Globus pallidus (tissue), 1 donor: Measurements from ENCODE around the gene ACSF3.

Experiments used
- DNase-seq: peaks from one replicate; pipeline ENCODE4 v3.0.0-alpha.2; 2015; ENCODE audit warnings: low spot score

Gene ACSF3

DNA sequence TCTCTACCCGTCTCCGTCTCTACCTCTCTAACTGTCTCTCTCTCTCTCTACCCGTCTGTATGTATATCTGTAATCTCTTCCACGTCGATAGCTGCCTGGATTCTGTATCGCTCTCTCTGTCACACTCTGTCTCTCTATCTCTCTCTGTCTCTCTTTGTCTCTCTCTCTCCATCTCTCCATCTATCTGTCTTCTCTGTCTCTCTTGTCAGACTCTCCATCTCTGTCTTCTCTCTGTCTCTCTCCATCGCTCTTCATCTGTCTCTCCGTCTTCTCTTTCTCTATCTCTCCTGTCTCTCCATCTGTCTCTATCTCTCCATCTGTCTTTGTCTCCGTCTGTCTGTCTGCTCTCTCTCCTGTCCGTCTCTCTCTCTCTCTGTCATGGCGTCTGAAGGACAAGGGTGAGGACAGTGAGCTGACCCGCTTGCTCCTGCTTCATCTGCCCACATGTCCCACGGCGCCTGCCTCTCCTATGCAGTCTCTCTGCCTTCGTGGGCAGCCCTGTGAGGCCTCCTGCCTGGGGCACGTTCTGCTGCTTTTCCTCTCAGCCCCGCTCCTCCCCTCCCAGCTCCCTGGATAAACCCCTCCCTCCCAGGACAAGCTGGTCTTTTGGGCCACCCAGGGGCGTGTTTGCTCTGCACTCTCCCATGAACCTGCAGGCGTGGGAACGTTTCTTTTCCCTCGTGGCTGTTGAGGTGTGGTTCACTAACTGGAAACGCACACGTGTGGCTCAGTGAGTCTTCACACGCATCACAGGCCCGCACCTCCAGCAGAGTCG, 18.9 kb downstream of the ACSF3 start:
- no peak for DNase-seq

DNA sequence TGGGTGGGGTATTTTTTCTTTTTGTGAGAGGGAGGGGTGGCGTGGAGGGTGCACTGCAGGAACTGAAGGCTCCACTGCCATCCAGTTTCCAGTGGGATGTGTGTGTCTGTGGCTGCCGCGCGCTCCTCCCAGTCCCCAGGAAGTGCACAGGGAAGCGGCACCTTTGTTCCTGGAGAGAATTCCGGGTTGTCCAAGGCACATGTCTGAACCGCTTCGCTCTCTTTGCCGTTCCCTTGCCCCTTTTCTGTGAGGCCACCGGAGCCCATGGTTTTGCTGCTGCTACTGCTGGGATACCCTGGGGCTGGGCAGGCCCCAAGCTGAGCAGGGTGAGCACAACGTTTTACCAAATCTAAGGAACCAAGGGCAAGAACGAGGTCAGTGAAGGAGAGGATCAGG, 19.5 kb downstream of the ACSF3 start:
- no peak for DNase-seq

DNA sequence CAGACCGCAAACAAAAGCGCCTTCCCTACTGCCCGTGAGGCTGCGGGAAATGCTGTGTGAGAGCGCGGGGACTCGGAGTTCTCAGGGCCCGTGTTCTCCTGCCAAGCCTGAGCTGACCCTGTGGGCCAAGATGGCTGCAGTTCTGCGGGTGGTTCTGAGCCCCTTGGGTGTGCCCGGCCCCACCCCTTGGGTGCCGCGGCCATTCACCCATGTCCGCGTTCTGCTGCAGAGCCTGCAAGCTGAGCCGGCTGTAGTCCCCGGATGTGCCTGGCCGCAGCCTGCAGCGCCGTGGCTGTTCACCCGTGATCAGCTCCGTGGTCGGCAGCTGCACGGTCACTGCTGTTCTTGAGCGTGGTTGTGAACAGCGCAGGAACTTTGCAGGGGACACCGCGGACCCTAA, 20.0 kb downstream of the ACSF3 start:
- DNase-seq: no peak

DNA sequence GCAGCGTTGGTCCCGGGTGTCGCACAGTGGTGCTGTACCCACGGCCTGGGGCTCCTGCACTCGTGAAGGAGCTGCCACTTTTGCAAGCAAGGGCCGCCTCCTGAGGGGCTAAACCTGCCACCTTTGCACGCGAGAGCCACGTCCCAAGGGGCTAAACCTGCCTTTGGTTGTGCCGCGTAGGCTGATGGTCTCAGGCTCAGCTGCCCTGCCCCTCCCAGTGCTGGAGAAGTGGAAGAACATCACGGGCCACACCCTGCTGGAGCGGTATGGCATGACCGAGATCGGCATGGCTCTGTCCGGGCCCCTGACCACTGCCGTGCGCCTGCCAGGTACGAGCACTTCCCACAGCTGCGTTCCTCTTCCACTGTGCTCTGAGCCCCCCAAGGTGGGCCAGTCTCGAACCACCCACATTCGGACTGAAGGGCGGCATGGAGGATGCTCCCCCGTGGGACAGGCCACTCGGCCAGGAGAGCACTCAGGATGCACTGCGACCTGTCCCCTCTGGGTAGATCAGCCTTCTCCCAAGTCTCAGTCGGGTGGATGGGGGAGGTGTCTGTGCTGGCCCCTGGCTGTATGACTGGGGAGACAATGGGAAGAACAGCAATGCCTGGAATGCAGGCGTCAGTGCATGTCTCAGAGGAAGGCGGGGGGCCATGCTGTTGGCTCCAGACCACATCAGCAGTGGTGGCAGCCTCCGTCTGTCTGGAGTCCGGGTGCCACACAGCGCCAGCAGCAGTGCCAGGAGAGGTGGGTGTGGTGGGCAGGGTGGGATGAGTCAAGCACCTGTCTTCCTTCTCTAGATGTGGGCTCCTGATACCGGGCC, 20.7 kb downstream of the ACSF3 start:
- no peak for DNase-seq

DNA sequence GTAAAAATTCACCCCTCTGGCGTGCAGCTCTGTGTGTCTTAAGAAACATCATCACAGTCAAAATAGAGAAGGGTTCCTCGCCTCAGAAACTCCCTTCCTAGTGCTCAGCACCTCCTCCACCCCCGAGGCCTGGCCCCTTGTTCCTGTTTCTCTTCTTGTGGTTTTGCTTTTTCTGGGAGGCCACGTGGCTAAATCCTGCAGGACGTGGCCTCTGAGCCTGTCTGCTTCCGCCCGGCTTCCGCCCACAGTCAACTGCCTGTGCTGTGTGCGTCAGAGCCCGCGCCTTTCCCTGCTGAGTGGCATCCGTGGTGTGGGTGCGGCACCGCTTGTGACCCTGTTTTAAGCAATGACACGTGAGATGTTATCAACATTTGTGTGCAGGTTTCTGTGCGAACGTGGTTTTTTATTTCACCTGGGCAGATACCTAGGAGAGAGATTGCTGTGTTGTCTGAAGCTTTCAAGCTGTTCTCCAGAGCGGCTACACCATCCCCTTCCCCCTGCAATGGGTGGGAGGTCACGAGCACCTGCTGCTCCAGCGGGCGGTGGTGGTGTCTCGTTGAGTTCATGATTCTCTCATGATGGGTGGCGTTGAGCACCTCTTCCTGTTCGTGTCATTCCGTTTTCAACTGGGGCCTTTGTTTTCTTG, 21.7 kb downstream of the ACSF3 start:
- peak; percentile 69 for DNase-seq

DNA sequence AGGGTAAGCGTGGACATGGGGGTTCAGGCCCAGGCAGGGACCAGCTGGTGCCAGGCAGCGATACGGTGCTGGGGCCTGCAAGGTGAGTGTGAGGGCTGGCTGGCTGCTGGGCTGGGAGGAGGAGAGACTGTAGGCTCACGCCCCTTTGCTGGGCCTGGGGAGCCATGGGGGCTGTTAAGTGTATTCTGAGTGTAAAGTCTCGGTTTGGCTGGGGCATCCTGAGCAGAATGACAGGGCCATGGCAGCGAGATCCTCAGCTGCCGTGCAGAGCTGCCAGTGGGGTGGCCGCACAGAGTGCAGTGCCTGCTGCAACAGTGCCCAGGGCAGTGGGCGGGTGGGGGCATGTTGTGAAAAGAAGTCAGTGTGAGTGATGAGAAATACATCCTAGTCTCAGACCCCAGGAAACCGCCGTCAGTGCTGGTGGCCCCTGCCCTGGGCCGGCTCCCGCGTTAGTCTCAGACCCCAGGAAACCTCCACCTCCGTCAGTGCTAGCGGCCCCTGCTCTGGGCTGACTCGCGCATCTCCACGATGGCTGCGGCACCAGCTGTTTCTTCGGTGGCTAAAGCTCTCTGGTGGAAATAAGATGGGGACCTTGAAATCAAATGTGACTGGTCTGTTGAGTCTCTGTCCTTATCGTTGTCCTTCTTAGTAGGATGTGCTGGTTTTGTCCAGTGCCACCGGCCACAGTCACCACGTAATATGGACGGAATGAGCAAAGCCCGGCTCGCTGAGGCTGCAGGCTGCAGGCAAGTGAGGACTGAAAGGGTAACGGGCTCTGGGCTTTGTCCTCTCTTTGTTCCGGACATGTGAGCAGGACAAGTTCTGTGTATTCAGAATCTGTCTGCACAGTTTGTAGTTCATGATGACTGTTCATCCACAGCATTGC, 22.9 kb downstream of the ACSF3 start:
- DNase-seq: no peak

DNA sequence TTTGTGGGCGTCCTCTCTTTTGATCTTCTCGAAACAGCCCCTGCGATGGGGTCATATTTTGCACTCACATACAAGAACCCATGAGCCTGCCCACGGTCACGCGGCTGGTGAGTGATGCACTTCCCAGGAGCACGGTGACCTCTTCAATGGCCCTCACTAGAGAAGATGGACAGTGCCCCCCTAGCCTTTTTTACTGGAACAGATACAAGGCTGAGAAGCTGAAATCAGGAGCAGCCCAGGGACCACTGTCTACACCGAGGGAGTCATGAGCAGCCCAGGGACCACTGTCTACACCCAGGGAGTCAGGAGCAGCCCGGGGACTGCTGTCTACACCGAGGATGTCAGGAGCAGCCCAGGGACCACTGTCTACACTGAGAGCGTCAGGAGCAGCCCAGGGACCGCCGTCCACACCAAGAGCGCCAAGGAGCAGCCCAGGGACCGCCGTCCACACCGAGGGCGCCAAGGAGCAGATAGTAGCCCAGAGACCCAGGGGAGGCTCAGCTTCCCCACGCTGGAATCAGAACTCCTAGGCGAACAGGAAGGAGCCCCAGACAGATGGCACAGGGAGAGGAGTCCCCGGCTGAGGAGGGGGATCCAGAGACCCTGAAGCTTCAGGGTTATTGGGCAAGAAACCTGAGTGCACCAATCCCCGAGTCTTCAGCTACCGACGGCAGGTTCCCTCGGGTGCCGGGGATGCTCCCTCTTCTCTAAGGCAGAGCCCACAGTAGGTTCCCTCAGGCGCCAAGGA, 23.7 kb downstream of the ACSF3 start:
- no peak for DNase-seq

DNA sequence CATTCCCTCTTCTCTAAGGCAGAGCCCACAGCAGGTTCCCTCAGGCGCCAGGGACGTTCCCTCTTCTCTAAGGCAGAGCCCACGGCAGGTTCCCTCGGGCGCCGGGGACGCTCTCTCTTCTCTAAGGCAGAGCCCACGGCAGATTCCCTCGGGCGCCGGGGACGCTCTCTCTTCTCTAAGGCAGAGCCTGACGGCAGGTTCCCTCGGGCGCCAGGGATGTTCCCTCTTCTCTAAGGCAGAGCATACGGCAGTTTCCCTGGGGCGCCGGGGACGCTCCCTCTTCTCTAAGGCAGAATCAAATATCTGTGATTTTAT, 24.3 kb downstream of the ACSF3 start:
- no peak for DNase-seq

DNA sequence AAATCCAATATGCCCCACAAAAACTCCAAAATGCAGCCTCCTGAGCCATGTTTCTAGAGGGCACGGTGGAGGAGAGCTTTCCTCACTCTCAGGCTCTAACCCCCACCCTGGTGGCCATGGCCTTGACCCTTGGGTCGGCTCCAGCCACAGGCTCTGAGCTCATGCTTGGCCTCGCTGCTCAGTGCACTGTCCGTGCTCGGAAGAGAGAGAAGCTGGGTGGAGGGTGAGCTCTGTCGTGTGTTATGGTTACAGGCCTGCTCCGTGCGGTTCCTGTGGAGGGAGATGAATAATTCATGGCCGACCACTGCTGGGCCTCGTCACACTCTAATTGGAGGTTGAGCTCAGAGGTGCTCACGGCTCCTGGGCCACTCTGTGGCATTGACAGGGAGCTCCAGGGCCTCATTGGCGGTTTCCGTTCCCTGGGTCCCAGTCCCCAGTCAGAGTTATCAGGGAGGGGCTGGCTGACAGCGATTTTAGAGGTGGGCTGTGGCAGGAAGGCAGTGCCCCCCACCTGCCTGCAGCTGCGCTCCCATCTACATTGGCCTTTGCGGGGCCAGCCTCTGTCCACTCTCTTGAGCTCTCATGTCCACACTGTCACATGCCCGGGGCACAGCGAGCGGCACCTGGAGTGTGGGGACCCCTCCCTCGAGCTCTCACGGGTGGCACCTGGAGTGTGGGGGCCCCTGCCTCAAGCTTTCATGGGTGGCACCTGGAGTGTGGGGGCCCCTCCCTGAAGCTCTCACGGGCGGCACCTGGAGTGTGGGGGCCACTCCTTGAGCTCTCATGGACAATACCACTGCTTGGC, 24.9 kb downstream of the ACSF3 start:
- DNase-seq: no peak

DNA sequence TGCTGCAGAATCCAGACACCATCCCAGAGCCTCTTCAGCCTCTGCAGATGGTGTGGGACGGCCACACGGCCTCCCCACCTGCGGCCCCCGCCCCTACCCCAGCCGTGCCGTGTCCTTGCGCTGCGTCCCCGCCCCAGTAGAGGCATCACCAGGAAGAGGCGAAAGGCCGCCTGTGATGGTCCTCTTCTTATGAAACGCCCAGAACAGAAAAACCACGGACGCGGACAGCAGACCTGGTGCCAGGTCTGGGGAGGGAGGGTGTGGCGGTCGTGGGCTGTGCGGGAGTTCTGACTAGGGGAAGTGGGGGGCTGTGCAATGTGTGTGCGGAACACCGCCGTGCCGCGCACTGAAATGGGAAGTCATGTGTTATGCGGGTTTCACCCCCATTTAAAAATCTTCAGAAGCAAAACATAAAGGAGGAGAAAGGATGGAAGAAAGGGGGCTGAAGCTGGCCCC, 25.5 kb downstream of the ACSF3 start:
- DNase-seq: no peak

DNA sequence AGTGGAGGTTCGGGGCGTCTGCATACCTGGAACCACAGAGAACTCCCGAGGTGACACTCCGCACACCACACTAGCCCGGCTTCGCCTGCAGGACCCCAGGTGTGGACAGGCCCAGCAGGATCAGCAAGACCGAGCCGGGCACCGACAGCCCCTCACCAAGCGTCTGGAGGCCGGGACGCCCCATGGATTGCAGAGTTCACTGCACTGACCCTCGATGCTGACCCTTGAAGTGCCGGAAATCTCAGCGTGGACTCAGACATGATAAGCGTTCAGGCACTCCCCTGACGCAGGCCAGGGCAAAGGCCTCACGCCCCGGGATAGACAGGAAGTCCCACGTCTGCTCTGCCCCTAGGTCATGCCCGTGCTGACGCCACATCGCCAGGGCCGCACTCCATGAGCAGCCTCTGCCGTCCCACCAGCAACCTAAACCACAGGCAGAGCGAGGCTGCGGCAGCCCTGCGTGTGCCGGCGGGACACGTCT, 26.0 kb downstream of the ACSF3 start:
- no peak for DNase-seq

DNA sequence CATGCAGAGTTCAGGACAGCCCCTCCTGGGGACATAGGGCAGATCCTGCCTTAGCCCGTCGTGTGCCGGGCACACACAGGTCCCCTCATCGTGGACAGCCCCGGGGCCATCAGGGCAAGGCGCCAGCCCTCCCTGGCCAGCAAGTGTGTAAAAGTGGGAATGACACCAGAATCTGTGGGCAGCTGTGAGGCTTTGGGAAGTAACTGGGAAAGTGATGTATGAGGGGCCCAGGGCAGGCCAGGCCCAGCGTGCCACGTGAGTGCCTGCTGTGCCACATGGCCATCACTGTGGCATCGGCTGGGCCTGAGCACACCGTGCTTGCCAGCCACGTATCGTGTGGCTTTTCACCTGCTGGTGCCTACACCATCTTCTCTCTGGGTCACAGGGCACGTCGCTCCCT, 26.6 kb downstream of the ACSF3 start:
- DNase-seq: no peak

DNA sequence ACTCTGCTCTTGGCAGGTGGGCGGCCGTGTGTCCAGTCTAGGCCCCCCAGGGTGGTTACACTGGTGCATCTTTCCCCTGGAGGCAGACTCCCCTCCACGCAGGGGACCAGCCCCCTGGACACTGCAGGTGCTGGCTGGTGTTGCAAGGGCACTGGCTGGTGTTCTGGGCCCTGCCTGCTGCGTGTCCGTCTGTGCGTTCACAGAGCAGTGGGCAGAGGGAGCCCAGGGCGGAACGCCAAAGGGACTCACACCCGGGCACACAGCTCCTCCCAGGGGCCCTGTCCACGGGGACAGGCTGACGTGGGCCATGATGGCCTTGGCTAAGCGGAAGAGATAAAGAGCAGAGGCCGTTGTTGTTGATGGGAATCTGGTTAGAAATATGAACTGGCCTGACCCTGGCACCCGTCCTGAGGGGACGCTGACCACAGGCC, 27.3 kb downstream of the ACSF3 start:
- no peak for DNase-seq

DNA sequence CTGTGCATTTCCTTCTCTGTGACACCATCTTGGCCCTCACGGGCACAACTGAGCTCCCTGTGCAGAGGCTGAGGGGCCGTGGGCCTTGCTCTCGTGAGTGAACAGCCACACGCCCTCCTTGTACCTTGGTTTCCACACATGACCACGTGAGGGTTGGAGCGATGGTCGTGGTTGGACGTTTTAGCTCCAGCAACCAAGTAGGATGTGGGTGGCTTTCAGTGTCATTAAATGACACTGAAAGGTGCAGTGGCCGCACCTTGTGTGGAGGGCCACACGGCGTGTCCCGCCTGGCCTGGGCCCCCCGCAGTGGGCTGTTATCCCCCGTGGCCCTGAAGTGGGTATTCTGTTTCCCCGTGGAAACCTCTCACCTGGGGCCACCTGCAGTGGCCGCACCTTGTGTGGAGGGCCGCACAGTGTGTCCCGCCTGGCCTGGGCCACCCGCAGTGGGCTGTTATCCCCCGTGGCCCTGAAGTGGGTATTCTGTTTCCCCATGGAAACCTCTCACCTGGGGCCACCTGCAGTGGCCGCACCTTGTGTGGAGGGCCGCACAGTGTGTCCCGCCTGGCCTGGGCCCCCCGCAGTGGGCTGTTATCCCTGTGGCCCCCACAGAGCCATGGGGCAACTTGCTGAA, 28.2 kb downstream of the ACSF3 start:
- no peak for DNase-seq

DNA sequence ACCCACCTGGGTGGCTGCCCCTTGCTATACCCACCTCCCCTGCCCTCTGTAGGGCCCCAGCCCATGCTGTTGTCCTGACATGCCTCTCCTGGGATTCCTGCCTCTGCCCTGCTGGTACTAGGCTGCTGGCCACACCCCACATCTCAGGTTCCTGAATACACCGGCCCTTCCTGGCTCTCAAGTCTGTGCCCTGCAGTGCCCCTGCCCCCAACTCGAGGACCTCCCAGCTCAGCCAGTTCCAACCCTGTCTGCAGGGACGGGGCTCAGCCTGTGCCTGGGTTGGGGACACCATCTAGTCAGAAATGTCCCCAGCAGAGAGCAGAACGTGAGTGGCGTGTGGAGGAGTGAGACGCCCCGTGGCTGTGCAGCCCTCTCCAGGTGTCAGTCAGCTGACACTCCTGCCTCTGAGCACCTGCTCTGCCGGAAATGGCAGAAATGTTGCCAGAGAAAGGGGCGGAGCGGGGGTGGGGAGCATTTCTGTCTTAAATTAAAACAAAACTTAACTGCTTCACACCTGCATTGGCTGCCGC, 28.7 kb downstream of the ACSF3 start:
- DNase-seq: no peak

DNA sequence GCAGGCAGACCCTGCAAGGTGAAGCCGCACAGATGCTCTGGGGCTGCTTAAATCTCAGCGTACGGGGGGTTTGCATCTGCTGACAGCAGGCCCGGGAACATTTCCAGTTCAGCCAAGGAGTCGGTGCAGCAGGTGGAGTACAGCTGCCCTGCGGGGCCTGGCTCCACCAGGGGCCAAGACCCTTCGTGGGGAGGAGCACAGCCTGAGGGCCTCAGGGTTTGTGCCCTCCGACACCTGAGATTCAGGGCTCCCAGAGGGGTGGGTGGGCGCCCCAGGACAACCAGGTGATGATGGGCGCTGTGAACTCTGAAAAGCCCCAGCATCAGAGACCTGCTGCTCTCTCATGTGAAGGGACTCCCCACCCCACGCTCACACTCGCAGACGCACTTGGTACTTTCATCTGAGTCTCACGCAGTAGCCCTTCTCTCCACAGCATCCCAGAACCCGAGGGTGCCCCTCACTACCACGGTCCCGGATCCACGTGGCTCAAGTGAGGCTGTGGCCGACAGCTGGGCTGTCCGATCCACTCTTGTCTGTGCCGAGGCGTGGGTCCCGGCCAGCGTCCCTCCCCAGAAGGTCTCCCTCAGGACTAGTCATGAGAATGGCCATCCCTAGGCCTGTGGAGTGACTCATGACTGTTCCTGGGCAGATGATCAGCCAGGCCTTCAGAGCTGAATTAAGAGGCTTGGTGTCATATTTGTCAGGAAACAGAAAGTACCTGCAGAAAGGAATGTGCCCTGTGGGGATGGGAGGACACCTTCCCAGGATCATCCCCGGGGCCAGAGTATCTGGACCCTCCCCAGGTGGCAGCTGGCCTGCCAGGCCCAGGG, 29.6 kb downstream of the ACSF3 start:
- DNase-seq: no peak

DNA sequence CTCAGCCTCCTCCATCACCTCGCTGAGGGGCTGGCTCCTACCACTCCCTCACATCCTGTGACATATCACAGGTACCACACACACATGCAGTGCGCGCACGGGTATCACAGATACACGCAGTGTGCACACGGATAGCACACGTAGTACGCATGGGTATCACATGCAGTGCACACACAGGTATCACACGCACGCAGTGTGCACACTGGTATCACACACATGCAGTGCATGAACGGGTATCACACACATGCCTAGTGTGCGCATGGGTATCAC, 30.1 kb downstream of the ACSF3 start:
- no peak for DNase-seq

DNA sequence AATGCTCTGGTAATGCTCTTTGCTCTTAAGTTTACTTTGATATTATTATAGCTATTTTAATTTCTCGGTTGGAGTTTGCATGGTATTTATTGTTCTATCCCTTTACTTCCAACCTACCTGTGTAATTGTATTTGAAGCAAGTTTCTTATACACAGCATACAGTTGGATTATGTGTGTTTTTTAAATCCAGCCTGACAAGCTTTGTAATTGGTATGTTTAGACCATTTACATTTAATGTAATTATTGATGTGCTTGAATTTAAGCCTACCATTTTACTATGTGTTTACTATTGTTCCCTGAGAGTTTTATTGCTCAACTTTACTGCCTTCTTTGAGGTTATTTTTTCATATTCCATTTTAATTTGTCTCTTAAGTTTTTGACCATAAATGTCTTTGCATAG, 35.7 kb downstream of the ACSF3 start:
- no peak for DNase-seq

DNA sequence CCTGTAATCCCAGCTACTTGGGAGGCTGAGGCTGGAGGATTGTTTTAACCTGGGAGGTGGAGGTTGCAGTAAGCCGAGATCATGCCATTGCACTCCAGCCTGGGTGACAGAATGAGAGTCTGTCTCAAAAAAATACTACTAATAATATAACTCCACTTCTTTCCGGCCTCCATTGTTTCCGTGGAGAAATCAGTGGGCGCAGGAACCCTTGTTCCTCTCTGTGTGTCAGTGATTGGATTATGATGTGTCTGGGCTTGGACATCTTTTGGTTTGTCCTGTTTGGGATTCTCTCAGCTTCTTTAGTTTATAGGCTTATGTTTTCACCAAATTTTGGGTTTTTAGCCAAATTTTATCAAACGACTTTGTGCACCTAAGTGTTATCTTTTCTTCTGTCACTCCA, 36.8 kb downstream of the ACSF3 start:
- no peak for DNase-seq
